Epithelial cell of esophagus (primary cell): ENCODE results near the gene ZEB1.

Experiments
- DNase-seq: peaks from one replicate; pipeline ENCODE4 v3.0.0; 2010; ENCODE audit warnings: low read depth
- H3K4me3 ChIP-seq: 2 replicates; pipeline ENCODE4 v1.5.1; 2011; ENCODE audit warnings: mild to moderate bottlenecking, low read length, control low read depth
- TF ChIP-seq, protein P1 (sequence below): IDR thresholded peaks from 2 replicates; pipeline ENCODE4 v1.5.1; 2011; ENCODE audit warnings: low read depth, mild to moderate bottlenecking, low read length, control low read depth, inconsistent platforms; ENCODE audit not compliant: insufficient read depth; ENCODE audit errors: missing control alignments

The ZEB1 gene

DNA sequence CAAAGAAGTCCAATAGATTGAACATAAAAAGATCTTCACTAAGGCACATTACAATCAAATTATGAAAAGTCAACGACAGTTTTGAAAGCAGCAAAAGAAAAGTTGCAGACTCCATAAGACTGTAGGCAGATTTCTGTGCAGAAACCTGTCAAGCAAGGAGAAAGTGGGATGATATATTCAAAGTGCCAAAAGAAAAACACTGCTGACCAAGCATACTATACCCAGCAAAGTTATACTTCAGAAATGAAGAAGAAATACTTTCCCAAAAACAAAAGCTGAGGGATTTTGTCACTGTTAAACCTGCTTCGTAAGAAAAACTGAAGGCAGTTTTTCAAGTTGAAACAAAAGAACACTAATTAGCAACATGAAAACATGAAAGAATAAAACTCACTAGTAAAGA is 145.5 kb downstream of the ZEB1 start:
- no peak overlapping the region for H3K4me3 ChIP-seq
- TF ChIP-seq, protein P1, sequence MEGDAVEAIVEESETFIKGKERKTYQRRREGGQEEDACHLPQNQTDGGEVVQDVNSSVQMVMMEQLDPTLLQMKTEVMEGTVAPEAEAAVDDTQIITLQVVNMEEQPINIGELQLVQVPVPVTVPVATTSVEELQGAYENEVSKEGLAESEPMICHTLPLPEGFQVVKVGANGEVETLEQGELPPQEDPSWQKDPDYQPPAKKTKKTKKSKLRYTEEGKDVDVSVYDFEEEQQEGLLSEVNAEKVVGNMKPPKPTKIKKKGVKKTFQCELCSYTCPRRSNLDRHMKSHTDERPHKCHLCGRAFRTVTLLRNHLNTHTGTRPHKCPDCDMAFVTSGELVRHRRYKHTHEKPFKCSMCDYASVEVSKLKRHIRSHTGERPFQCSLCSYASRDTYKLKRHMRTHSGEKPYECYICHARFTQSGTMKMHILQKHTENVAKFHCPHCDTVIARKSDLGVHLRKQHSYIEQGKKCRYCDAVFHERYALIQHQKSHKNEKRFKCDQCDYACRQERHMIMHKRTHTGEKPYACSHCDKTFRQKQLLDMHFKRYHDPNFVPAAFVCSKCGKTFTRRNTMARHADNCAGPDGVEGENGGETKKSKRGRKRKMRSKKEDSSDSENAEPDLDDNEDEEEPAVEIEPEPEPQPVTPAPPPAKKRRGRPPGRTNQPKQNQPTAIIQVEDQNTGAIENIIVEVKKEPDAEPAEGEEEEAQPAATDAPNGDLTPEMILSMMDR: no peak
- DNase-seq: no peak

DNA sequence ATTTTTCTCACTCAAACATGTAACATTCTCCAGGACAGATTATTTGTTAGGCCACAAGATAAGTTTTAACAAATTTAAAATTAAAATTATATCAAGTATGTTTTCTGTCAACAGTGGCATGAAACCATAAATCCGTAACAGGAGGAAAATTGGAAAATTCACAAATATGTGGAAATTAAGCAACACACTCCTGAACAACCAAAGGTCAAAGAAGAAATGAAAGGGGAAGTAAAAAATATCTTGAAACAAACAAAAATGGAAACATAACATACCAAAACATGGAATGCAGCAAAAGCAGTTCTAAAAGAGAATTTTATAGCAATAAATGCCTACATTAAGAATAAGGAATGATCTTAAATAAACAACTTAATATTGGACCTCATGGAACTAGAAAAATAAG is 147.3 kb downstream of the ZEB1 start:
- TF ChIP-seq, protein P1: no peak
- DNase-seq: no peak
- H3K4me3 ChIP-seq: no peak overlapping the region

DNA sequence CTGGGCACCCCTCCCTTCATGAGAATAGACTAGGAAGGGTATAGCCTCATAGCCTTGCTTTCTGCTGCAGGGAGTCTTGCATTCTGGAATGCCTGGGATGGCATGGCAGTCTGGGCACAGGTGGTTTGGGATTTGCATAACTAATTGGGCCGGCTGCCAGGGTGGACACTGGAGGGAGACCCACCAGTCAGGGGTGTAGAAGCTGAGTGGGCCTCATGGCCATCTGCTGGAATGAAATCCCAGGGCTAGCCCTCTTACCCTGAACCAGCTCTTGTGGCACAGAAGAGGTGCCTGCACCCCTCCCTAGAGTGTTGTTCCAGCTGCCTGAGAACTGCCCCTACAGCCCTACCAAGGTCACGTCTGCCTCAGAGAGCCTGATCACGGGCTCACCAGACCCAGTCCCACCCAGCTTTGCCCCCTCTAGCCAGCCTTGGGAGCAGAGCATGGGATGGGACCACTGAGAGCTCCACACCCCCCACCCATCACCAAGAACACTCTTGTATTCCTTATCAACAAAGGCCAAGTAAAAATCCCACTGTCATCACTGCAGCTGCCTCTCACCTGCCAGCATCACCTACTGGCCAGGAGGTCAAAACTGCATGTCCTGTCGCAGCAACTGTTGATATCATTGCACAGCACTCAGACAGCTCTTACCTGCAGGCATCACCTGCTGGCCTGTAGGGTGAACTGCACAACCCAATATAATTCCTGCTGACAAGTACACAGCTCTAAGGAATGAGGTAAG is 148.9 kb downstream of the ZEB1 start:
- TF ChIP-seq, protein P1: peak; percentile 95
- no peak overlapping the region for H3K4me3 ChIP-seq
- peak; percentile 77 for DNase-seq

DNA sequence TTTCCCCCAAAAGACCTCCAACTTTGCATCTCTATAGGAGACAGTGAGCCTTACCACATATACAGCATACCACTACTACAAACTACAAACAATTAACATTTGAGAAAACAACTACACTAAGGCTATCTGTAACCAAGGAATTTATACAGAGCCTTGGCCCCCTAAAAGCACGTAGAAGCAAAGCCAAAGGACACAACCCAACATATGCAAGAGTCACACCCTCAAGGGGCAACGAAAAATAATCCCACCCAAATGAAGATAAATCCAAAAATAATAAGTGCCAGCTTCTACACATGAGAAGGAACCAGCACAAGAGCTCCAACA is 149.5 kb downstream of the ZEB1 start:
- TF ChIP-seq, protein P1: no peak
- no peak for DNase-seq
- no peak overlapping the region for H3K4me3 ChIP-seq

DNA sequence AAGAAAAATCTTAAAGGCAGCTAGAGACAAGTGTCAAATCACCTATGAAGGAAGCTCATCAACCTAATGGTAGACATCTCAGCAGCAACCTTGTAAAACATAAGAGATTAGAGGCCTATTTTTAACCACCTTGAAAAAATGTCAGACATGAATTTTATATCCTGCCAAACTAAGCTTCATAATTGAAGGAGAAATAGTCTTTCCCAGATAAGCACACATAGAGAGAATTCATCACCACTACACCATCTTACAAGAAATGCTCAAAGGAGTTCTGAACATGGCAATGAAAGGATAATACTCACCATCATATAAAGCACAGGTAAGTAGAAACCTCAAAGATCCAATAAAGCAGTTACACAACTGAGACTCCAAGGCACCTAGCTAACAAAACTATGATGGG is 156.5 kb downstream of the ZEB1 start:
- TF ChIP-seq, protein P1: no peak
- no peak for DNase-seq
- no peak overlapping the region for H3K4me3 ChIP-seq

DNA sequence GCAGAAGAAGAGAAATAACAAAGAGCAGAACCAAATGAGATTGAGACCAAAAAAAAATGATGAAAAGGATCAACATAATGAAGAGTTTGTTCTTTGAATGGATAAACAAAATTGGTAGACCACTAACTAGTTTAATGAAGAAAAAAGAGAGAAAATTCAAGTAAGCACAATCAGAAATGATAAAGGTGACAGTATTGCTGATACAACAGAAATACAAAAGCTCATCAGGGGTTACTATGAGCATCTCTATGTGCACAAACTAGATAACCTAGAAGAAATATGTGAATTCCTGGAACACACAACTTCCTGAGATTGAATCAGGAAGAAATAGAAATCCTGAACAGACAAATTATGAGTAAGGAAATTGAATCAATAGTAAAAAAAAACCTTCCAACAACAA is 157.1 kb downstream of the ZEB1 start:
- H3K4me3 ChIP-seq: no peak overlapping the region
- TF ChIP-seq, protein P1: no peak
- DNase-seq: no peak

DNA sequence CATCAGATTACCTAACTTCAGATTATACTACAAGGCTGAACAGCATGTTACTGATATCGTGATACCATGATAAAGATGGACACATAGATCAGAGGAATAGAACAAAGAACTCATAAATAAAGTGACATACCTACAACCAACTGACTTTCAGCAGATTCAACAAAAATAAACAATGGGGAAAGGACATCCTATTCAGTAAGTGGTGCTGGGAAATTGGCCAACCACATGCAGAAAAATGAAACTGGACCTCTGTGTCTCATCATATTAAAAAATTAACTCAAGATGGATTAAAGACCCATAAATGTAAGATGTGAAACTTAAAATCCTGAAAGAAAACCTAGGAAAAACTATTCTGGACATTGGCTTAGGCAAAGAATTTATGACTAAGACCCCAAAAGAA is 158.6 kb downstream of the ZEB1 start:
- DNase-seq: no peak
- no peak overlapping the region for H3K4me3 ChIP-seq
- TF ChIP-seq, protein P1: no peak
